ENCODE data around the gene PEPD.

GRCh38 chr19:33521480-33522370, at the start of gene PEPD:
- no peak for TF ChIP-seq CTCF (IDR thresholded peaks at IDR 0.05)
- TF ChIP-seq POLR2A (IDR thresholded peaks at IDR 0.05), result peak; percentile 43
